ENCODE data around the gene RGS17.

Gene RGS17

GRCh38 chr6:153043719-153044118 lies 87.4 kb downstream of the RGS17 start (continued):
- TF ChIP-seq ESRRG (CRISPR knock-in tag; IDR thresholded peaks at IDR 0.05), result no peak

- TF ChIP-seq CSRNP3 (CRISPR knock-in tag; IDR thresholded peaks at IDR 0.05) (no peak), BACH2 (CRISPR knock-in tag; IDR thresholded peaks at IDR 0.05; ENCODE audit: borderline replicate concordance) (no peak), TCF4 (CRISPR knock-in tag; IDR thresholded peaks at IDR 0.05; ENCODE audit: borderline replicate concordance) (no peak), TSHZ2 (CRISPR knock-in tag; IDR thresholded peaks at IDR 0.05) (no peak), ZNF8 (CRISPR knock-in tag; IDR thresholded peaks at IDR 0.05) (no peak), OSR1 (CRISPR knock-in tag; IDR thresholded peaks at IDR 0.05) (no peak), ESRRG (CRISPR knock-in tag; IDR thresholded peaks at IDR 0.05) (no peak), ARNTL (CRISPR knock-in tag; IDR thresholded peaks at IDR 0.05; ENCODE audit: borderline replicate concordance, low read depth) (no peak), ZNF70 (CRISPR knock-in tag; IDR thresholded peaks at IDR 0.05) (no peak), POU6F1 (CRISPR knock-in tag; IDR thresholded peaks at IDR 0.05; ENCODE audit: borderline replicate concordance, low read depth) (no peak), PATZ1 (CRISPR knock-in tag; IDR thresholded peaks at IDR 0.05; ENCODE audit: borderline replicate concordance) (no peak), ZFP3 (CRISPR knock-in tag; IDR thresholded peaks at IDR 0.05) (no peak), GLIS3 (CRISPR knock-in tag; IDR thresholded peaks at IDR 0.05) (no peak), RARB (CRISPR knock-in tag; IDR thresholded peaks at IDR 0.05) (no peak), ZNF565 (CRISPR knock-in tag; conservative IDR thresholded peaks at IDR 0.05; ENCODE audit: low read depth) (no peak), CSDC2 (CRISPR knock-in tag; IDR thresholded peaks at IDR 0.05) (no peak), ZC3H10 (CRISPR knock-in tag; IDR thresholded peaks at IDR 0.05) (no peak)
- ATAC-seq, result peak; percentile 83
These were observed 92.6 kb downstream of the RGS17 start for GRCh38 chr6:153038378-153039057.

- no peak for ATAC-seq
- no peak for TF ChIP-seq POU6F1 (CRISPR knock-in tag; IDR thresholded peaks at IDR 0.05; ENCODE audit: borderline replicate concordance, low read depth)
- no peak for TF ChIP-seq CSDC2 (CRISPR knock-in tag; IDR thresholded peaks at IDR 0.05)
- no peak for TF ChIP-seq RARB (CRISPR knock-in tag; IDR thresholded peaks at IDR 0.05)
- TF ChIP-seq OSR1 (CRISPR knock-in tag; IDR thresholded peaks at IDR 0.05), result no peak
- TF ChIP-seq PATZ1 (CRISPR knock-in tag; IDR thresholded peaks at IDR 0.05; ENCODE audit: borderline replicate concordance), result no peak
- TF ChIP-seq ZNF8 (CRISPR knock-in tag; IDR thresholded peaks at IDR 0.05), result no peak
These were observed 96.9 kb downstream of the RGS17 start for GRCh38 chr6:153034139-153034538.

All from SK-N-SH treated with all-trans-retinoic acid at 6 μM for 48 hours (cell line).